HAP-1 (cell line): ENCODE data around the gene PTPRG.

Source experiments
- DNase-seq, 2 experiments: peaks; one replicate each; pipeline ENCODE4 v3.0.0-alpha.2; 2016 to 2020; ENCODE audit warnings: low spot score in 2 of 2
- H3K27me3 ChIP-seq: fragments of 250-450 bp; sonication (Bioruptor Pico); 2 replicates; pipeline ENCODE4 v1.5.1; 2020; ENCODE audit warnings: low read depth, mild to moderate bottlenecking, moderate library complexity
- H3K36me3 ChIP-seq: fragments of 250-450 bp; sonication (Bioruptor Pico); replicated peaks from 2 replicates; pipeline ENCODE4 v1.5.1; 2020; ENCODE audit warnings: mild to moderate bottlenecking
- H3K4me1 ChIP-seq: fragments of 250-450 bp; sonication (Bioruptor Pico); 2 replicates; pipeline ENCODE4 v1.5.1; 2020; ENCODE audit warnings: mild to moderate bottlenecking
- H3K4me3 ChIP-seq: fragments of 250-450 bp; sonication (Bioruptor Pico); 2 replicates; pipeline ENCODE4 v1.5.1; 2020; ENCODE audit warnings: mild to moderate bottlenecking, moderate library complexity
- H3K9me3 ChIP-seq: fragments of 250-450 bp; sonication (Bioruptor Pico); 2 replicates; pipeline ENCODE4 v1.5.1; 2020; ENCODE audit warnings: mild to moderate bottlenecking, moderate library complexity
- in situ Hi-C: fragments of 300-500 bp; cut with MboI; formaldehyde crosslinking; loops from 3 replicates; pipeline ENCODE4 v1.14.3; 2020; ENCODE audit warnings: low sequenced_read_pairs, inconsistent platforms, mixed read lengths

PTPRG gene

DNA sequence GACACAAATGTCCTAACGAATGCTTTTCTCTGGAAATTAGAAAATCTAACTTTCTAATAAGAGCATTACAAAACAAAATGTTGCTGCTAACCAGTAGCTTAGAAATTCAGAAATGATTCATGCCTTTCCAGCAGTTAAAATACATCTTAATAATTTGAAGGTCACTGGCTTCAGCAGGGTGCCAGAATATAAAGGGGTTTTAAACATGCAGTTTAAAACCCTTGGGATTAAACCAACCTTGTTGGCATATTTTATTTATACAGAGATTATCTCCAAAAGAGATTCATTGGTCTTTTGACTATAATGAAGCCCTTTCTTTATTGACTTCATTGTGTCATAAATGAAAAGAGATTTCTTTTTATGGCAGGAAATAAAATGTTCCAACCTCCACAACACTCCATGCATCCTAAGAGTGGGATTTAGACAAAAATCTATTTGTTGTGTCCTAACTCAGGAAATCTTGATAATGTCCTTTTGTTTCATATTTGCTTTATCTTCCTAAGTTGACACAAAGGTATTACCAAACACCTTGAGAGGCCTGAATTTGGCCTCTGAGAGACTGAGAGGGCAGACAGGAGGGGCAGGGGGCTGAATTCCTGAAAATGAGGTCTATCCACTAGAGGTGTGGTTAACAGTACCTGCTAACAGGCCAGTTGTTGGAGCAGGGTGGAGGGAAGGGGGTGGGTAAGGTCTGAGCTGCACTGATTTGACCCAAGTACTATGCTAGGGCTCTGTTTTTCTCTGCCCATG, 687.5 kb downstream of the PTPRG start:
- in situ Hi-C loops, result no loop called here
- Histone ChIP-seq H3K27me3 (no peaks in the 10 kb centered on the region), H3K9me3 (no peaks in the 10 kb centered on the region), H3K36me3 (no peaks in the 10 kb centered on the region), H3K4me1 (no peaks in the 10 kb centered on the region), H3K4me3 (no peak overlapping the region)
- peak in 1 of 2 experiments; percentile 32 for DNase-seq

DNA sequence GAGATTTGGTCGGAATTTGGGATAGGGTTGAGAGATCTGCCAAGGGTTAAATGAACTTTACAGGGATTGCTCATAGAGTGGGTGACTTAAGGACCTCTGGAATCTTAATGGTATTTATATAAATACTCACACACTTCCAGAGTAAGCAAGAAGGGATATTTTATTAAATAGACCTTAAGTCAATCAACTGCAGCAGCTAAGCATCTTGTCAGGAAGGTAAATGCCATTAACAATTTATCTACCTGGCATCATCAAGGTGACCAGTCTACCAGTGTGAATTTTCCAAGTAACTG, 688.1 kb downstream of the PTPRG start:
- Histone ChIP-seq H3K36me3 (no peaks in the 10 kb centered on the region), H3K9me3 (no peaks in the 10 kb centered on the region), H3K27me3 (no peaks in the 10 kb centered on the region), H3K4me3 (no peak overlapping the region), H3K4me1 (no peaks in the 10 kb centered on the region)
- no peak for DNase-seq
- in situ Hi-C loops, result no loop called here

DNA sequence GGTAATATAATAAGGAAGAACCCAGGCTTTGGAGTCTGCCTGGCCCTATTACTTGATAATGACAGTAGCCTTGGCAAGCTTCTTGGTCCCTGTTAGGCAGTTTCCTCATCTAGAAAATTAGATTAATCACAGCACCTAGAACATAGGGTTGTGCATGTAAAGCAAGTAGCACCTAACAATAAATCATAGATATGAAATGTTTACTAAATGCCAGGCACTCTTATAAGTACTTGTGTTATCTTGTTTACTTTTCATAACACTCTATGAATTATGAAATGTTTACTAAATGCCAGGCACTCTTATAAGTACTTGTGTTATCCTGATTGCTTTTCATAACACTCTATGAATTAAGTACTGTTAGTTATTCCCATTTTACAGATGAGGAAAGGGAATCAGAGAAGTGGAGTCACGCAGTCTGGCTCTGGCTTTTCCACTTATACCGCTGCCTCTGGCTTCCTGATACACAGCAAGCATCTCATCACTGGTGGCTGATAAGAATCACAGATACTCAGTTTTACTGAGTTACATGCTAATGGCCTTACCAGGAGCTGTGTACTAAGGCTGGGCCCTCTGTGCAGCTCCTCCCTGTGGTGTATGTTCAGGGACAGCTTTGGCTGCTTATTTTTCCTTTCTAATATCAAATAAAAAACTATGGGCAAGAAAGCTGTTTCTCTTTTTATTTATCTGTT, 688.6 kb downstream of the PTPRG start:
- Histone ChIP-seq H3K27me3 (no peaks in the 10 kb centered on the region), H3K36me3 (no peaks in the 10 kb centered on the region), H3K9me3 (no peaks in the 10 kb centered on the region), H3K4me3 (no peak overlapping the region), H3K4me1 (no peaks in the 10 kb centered on the region)
- in situ Hi-C loops, result no loop called here
- DNase-seq, result no peak

DNA sequence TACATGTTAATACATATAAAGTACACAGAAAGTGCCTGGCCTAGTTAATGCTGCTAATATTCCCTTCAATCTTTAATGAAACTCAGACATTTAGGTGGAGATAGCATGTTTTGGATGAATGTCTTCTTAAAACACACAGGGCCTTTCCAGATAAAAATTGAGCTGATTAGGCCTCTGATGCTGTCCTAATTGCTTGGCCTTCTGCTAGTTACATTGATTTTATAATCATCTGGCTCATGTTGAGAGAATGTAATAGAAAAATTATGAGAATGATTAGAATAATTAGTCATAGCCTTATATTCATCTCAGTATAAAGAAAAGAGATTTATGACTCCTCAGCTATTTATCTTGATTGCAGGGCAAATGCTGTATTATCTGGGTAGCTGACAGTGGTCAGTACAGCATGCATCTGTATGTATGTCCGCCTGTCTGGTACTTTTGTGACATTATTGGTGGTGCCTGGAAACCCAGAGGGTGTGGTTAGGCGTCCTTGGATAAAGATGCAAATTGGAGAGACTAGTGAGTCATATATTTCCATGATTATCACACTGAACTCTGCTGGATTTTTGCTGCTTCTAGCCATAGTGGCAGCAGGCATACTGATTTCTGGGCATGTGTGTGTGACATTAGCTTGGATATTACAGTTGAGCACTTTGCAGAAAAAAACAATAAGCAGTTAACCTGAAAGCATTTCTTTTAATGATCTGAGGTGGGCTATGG, 691.2 kb downstream of the PTPRG start:
- no peak for DNase-seq
- H3K4me1 ChIP-seq, result no peaks in the 10 kb centered on the region
- no peak overlapping the region for H3K4me3 ChIP-seq
- H3K27me3 ChIP-seq, result no peaks in the 10 kb centered on the region
- no peaks in the 10 kb centered on the region for H3K36me3 ChIP-seq
- H3K9me3 ChIP-seq, result no peaks in the 10 kb centered on the region
- in situ Hi-C loops, result no loop called here

DNA sequence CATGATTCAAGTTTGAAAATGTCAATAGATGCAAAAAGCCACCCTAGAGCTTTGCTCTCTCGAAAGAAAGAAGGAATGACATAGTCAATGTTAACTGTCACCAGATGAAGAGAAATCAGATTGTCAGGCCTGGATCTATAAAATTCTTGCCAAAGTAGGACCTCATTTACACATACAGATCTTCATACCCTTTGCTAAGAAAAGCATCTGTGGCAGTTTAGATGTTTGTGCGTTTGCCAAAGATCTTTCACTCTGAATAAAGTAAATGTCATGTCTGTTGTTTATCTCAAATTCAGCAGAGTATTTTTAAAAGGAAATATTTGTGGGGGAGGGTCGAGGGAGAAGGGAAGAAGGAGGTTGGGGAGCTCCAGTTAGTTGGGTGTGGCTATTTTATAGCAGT, 692.6 kb downstream of the PTPRG start:
- no peaks in the 10 kb centered on the region for H3K4me1 ChIP-seq
- H3K9me3 ChIP-seq, result no peaks in the 10 kb centered on the region
- no peaks in the 10 kb centered on the region for H3K36me3 ChIP-seq
- DNase-seq, result no peak
- in situ Hi-C loops, result no loop called here
- H3K4me3 ChIP-seq, result no peak overlapping the region
- no peaks in the 10 kb centered on the region for H3K27me3 ChIP-seq

DNA sequence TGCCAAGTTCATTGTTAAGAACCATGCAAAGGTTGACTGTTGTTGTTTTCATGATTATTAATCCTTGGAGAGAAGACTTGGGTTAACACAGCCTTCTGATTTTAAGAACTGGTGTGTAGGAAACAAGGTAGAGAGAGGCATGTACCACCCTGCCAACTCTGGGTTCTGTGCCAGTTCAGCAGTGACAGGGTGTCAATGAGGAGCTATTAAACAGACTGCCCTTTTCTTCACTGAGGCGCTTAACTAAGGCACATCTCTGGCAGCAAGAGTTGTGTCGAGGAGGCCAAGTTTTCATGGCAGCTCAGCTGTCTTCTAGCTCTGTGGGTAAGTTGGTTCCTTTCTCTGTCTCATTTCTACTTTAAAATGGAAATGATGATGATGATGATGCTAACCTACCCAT, 694.4 kb downstream of the PTPRG start:
- in situ Hi-C loops, result no loop called here
- Histone ChIP-seq H3K4me1 (peaks cover 11% of the 10 kb centered on the region), H3K9me3 (no peaks in the 10 kb centered on the region), H3K27me3 (no peaks in the 10 kb centered on the region), H3K4me3 (no peak overlapping the region), H3K36me3 (no peaks in the 10 kb centered on the region)
- DNase-seq, result no peak

DNA sequence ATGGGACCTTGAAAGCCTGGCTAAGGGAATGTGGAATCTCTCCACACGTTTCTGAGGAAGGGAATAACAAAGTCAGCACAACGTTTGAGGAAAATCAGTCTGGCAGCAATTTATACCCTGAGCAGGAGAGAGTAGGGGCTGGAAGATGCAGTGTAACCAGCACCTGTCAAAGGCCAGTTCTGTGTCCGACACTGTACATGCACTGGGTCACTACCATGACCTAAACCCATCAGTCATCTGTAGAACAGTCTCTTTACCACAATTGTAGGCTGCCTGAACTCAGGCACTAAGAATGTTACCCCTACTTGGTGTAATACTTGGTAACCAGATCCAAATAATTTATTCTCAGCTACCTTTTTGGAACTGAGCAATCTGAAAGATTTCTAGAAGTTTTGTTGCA, 698.6 kb downstream of the PTPRG start:
- Histone ChIP-seq H3K4me3 (no peak overlapping the region), H3K36me3 (no peaks in the 10 kb centered on the region), H3K27me3 (no peaks in the 10 kb centered on the region), H3K9me3 (no peaks in the 10 kb centered on the region), H3K4me1 (peaks cover 24% of the 10 kb centered on the region)
- in situ Hi-C loops, result no loop called here
- DNase-seq, result no peak

DNA sequence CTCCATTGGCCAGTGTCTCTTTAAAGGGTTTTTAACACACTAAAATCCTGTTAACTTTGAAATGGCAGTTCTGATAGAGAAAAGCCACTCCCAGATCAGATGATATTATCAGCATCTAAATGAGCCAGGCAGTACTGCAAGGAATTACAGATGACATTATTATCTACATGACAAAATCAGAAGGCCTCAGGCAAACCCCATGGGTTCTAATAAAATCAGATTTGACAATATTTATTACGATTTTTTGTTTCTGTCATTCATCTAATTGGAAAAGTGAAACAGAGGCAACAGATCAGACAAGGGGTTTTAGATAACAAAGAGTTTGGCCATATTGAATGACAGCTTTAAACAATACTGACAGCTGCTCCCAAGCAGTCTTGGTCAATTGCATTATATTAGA, 699.3 kb downstream of the PTPRG start:
- H3K4me3 ChIP-seq, result no peak overlapping the region
- DNase-seq, result peak; percentile 52 to 83
- no peaks in the 10 kb centered on the region for H3K36me3 ChIP-seq
- in situ Hi-C loops, result no loop called here
- H3K9me3 ChIP-seq, result no peaks in the 10 kb centered on the region
- H3K27me3 ChIP-seq, result no peaks in the 10 kb centered on the region
- peaks cover 24% of the 10 kb centered on the region for H3K4me1 ChIP-seq

DNA sequence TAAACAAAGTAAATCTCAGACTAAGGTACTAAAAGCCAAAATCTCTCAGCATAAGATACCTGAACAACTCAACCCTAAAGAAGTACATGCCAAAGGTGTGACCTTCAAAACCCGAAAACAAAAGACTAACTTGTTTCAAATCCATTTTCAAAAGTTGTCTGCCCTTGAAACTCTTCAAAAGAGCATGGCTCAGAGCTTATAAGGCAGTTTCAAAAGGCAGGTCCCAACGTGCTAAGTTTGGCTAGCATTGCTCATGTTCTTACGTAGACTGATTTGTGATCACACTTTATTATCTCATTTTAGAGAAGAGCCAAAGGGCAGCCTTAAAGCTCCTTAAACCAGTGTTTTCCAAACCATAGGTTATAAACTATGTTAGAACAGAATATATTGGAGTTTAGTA, 699.8 kb downstream of the PTPRG start:
- in situ Hi-C loops, result no loop called here

DNA sequence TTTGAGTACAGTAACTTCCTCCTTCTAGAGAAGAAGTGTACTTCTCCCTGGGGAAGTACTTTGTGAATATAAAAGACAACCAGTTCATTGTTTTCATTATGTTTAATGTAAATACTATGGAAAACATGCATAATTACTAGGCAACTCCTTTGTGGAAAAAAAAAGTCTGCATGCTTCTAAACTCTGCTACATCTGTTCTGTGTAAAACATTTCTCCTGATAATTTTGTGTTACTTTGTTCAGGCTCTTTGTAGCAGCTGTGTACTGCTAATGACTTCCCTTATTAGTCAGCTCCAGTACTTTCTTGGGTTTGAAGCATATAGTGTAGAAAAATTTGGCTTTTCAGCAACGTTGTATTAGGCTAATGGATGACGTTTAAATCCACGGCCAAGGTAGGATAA, 700.4 kb downstream of the PTPRG start:
- DNase-seq, result peak in 1 of 2 experiments; percentile 82
- no peaks in the 10 kb centered on the region for H3K36me3 ChIP-seq
- H3K4me1 ChIP-seq, result peaks cover 24% of the 10 kb centered on the region
- no peaks in the 10 kb centered on the region for H3K9me3 ChIP-seq
- in situ Hi-C loops, result no loop called here
- H3K27me3 ChIP-seq, result no peaks in the 10 kb centered on the region
- H3K4me3 ChIP-seq, result no peak overlapping the region

More for the DNA sequence above, 699.8 kb downstream of the PTPRG start:
- DNase-seq, result peak; percentile 33 to 76
- Histone ChIP-seq H3K27me3 (no peaks in the 10 kb centered on the region), H3K4me1 (peaks cover 24% of the 10 kb centered on the region), H3K9me3 (no peaks in the 10 kb centered on the region), H3K4me3 (no peak overlapping the region), H3K36me3 (no peaks in the 10 kb centered on the region)

DNA sequence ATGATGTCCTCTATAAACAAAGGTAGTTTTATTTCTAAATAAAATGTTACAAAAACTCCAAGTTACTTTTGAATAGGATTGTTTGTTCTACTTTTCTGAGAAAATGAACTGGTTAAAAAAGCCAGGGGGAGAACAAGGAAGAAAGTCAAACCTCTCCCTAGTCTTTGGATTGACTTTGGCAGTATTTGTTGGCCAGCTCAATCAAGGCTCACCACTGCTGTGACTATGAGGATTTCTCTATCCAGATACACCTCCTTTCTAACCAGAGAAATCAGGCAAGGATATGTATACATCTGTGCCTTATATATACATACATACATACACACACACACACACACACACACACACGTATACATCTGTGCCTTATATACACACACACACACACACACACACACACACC, 704.2 kb downstream of the PTPRG start:
- Histone ChIP-seq H3K27me3 (no peaks in the 10 kb centered on the region), H3K4me3 (no peak overlapping the region), H3K36me3 (no peaks in the 10 kb centered on the region; the same call in 1 of the 2 replicates), H3K9me3 (no peaks in the 10 kb centered on the region), H3K4me1 (peaks cover 19% of the 10 kb centered on the region)
- DNase-seq, result no peak
- in situ Hi-C loops, result no loop called here

DNA sequence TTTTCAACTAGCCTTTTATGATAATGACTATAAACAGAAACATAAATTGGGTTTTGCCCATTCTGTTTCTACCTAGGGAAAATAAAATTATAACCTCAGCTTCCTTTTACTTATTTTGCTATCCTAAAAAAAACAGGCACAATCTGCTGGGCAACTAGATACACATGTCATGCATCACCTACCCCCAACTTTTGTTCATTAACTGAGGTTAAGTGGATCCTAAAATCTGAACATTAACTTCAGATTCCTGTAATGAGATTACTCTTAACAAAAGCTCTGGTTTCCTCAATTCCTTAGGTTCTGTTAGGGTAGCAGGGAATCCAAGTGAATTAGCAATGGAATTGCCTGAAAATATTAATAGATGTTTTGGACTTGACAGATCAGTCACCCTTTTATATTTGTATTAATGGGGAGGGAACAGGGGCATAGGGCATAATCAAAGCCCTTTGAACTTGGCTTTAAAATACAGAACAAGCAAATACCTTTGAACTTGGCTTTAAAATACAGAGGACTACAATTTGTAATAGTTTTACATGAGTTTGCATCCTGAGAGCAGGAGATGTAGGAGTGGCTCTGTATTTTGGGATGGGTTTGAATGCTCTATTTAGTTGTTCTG, 705.4 kb downstream of the PTPRG start:
- Histone ChIP-seq H3K4me3 (no peak overlapping the region), H3K27me3 (no peaks in the 10 kb centered on the region), H3K4me1 (peaks cover 9% of the 10 kb centered on the region), H3K9me3 (no peaks in the 10 kb centered on the region), H3K36me3 (no peaks in the 10 kb centered on the region; the same call in 1 of the 2 replicates)
- in situ Hi-C loops, result no loop called here
- DNase-seq, result no peak

DNA sequence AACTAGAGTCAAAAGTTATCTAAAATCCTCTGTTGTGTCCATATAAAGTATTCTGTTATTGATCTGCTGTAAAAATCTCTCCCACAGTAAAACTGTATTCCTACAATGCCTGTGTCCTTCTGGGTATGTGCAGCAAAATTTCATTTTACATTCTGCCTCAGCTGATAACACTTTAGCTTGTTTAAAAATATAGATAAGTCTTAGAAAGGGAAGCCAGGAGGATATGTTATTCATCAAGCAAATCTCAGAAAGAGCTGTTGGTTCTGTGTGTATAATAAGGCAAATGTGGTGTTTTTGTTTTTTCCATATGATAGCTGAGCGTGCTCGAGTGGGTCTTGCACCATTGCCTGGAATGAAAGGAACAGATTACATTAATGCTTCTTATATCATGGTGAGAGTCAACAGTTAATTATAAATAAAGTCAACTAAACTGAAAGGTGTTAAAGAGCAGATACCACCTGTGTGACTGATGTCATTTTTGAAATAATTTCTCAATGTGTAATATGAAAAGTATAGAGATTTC, 715.3 kb downstream of the PTPRG start:
- in situ Hi-C loops, result no loop called here
- H3K27me3 ChIP-seq, result no peaks in the 10 kb centered on the region

DNA sequence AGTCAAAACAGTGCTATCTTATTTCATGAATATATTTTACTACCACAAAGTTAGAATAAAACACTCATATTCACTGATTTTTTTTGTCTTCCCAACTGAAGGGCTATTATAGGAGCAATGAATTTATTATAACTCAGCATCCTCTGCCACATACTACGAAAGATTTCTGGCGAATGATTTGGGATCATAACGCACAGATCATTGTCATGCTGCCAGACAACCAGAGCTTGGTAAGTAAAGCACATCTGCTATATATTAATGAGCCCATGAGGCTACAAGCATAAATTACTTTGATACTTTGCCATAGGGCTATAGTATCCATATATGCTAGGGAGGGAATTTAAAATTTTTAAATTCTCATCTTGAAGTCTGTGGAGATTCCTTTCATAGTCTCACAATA, 716.1 kb downstream of the PTPRG start:
- H3K27me3 ChIP-seq, result no peaks in the 10 kb centered on the region
- no peak for DNase-seq
- H3K4me3 ChIP-seq, result no peak overlapping the region
- in situ Hi-C loops, result no loop called here
- H3K36me3 ChIP-seq, result no peaks in the 10 kb centered on the region
- no peaks in the 10 kb centered on the region for H3K4me1 ChIP-seq
- no peaks in the 10 kb centered on the region for H3K9me3 ChIP-seq

More for the DNA sequence above, 715.3 kb downstream of the PTPRG start:
- DNase-seq, result no peak
- no peaks in the 10 kb centered on the region for H3K4me1 ChIP-seq
- H3K36me3 ChIP-seq, result no peaks in the 10 kb centered on the region
- H3K9me3 ChIP-seq, result no peaks in the 10 kb centered on the region
- no peak overlapping the region for H3K4me3 ChIP-seq
